Thoracic aorta (tissue), 2 donors: ENCODE results near the gene ANKRD6. TPM values are rescaled to one million over a fixed set of nuclear protein-coding genes. Genes with fewer than 3 reads are reported as not detected.

Source experiments
- ATAC-seq: fragments of 150-250 bp; one replicate; pipeline ENCODE4 v1.8.0; 2017; ENCODE audit warnings: low read depth; ENCODE audit not compliant: insufficient number of reproducible peaks, low FRiP score
- DNase-seq: peaks from one replicate; pipeline ENCODE4 v3.0.0-alpha.2; 2020; ENCODE audit warnings: low spot score
- H3K27ac ChIP-seq, 2 donors: fragments of 200-600 bp; sonication (generic); 1 replicate in 1 of 2; 2 replicates in 1 of 2; pipeline ENCODE4 v1.5.1; 2016; ENCODE audit warnings: mild to moderate bottlenecking in 2 of 2, moderate library complexity in 2 of 2
- H3K27me3 ChIP-seq: fragments of 200-600 bp; sonication (generic); replicated peaks from 2 replicates; pipeline ENCODE4 v1.6.0; 2016; ENCODE audit warnings: mild to moderate bottlenecking; ENCODE audit not compliant: insufficient read depth
- H3K36me3 ChIP-seq: fragments of 200-600 bp; sonication (generic); one replicate; pipeline ENCODE4 v1.5.1; 2016
- H3K4me1 ChIP-seq, 2 donors: fragments of 200-600 bp; sonication (generic); 1 replicate in 1 of 2; 2 replicates in 1 of 2; pipeline versions ENCODE4 v1.5.1 to v1.6.0; 2016; ENCODE audit warnings: low read depth in 2 of 2, mild to moderate bottlenecking in 1 of 2; ENCODE audit not compliant: control insufficient read depth in 1 of 2
- H3K4me3 ChIP-seq: fragments of 200-600 bp; sonication (generic); 2 replicates; pipeline ENCODE4 v1.5.1; 2016; ENCODE audit warnings: mild to moderate bottlenecking
- H3K9me3 ChIP-seq: fragments of 200-600 bp; sonication (generic); 2 replicates; pipeline ENCODE4 v1.5.1; 2016
- total RNA-seq, 2 donors: library from RNA; depleted of rRNA; stranded (reverse); fragments of >200 nt; gene quantifications; one replicate each; pipeline versions ENCODE4 v1.1.0 to v1.2.3, GENCODE V29; 2016
- TF ChIP-seq, protein P1 (sequence below): fragments of 200-600 bp; sonication (generic); IDR thresholded peaks from one replicate; pipeline ENCODE4 v1.5.1; 2019; ENCODE audit warnings: antibody characterized with exemption

ANKRD6 gene
- total RNA-seq, 2 donors from 2014 or later: 35.3 to 91.9 TPM

DNA sequence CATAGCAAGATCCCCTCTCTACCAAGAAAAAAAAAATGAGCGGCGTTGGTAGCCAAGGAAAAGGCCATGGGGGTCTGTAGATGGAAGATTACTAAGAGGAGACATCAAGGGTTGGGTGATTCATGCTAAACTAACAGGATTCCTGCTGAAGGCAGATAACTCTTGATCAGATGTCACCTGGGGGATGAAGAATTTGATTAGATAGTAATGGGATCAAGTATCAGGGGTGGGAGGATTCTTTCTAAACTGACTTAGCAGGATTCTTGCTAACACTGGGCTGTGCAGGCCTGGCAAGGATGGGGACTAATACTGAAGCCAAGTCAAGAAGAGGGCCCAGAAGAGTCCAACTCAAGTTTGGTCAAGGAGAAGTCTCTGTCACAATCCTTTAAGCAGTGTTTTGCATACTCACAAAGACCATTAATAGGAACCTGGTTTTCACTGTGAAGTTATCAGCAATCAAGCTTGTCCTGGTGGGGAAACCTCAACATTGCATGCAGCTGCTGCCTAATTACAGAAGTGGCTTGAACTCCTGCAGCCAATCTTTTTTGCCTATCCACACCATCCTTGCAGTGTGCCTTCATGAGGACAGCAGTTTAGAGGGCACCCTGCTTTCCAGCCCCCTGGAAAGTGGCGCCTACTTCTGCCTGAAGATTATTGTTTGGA, 61.3 kb downstream of the ANKRD6 start:
- no peak for ATAC-seq

DNA sequence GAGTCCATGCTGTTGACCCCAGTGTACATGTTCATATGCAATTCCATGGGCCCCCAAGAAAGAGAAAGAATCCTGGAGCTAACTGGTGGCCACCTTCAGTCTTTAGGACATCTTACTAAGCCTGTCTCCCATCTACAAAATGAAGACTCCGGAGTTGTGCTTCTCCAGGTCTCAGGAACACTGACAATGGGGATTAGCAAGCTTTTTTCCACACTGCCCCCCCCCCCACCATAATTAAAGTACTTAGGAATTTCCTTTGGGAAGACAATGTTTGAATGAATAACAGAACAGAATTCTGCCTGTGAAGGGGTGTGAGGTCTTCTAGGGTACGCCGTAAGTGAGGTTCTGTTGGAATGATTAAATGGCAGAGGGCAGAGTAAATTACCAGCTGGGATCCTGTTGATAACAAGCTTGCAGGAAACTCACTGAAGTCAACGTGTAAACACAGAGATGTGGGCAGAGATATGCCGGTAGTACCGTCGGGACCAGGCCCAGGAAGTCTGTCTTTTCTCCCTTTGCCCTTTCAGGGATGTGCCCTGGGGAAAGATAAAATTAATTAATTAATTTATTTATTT, 63.1 kb downstream of the ANKRD6 start:
- no peaks in the 10 kb centered on the region for H3K27me3 ChIP-seq
- no peak overlapping the region for H3K4me3 ChIP-seq
- H3K9me3 ChIP-seq: no peaks in the 10 kb centered on the region
- TF ChIP-seq, protein P1, sequence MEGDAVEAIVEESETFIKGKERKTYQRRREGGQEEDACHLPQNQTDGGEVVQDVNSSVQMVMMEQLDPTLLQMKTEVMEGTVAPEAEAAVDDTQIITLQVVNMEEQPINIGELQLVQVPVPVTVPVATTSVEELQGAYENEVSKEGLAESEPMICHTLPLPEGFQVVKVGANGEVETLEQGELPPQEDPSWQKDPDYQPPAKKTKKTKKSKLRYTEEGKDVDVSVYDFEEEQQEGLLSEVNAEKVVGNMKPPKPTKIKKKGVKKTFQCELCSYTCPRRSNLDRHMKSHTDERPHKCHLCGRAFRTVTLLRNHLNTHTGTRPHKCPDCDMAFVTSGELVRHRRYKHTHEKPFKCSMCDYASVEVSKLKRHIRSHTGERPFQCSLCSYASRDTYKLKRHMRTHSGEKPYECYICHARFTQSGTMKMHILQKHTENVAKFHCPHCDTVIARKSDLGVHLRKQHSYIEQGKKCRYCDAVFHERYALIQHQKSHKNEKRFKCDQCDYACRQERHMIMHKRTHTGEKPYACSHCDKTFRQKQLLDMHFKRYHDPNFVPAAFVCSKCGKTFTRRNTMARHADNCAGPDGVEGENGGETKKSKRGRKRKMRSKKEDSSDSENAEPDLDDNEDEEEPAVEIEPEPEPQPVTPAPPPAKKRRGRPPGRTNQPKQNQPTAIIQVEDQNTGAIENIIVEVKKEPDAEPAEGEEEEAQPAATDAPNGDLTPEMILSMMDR: no peak
- no peak overlapping the region for H3K27ac ChIP-seq
- DNase-seq (no peak), ATAC-seq (no peak)
- peaks cover 2 to 23% of the 10 kb centered on the region in 2 donors for H3K4me1 ChIP-seq
- H3K36me3 ChIP-seq: no peaks in the 10 kb centered on the region

More for the DNA sequence above, 61.3 kb downstream of the ANKRD6 start:
- no peak for DNase-seq
- Histone ChIP-seq H3K4me3 (no peak overlapping the region), H3K27me3 (no peaks in the 10 kb centered on the region), H3K4me1 (peaks cover 0 to 19% of the 10 kb centered on the region in 2 donors), H3K36me3 (no peaks in the 10 kb centered on the region), H3K9me3 (no peaks in the 10 kb centered on the region), H3K27ac (no peak overlapping the region)
- TF ChIP-seq, protein P1: no peak

DNA sequence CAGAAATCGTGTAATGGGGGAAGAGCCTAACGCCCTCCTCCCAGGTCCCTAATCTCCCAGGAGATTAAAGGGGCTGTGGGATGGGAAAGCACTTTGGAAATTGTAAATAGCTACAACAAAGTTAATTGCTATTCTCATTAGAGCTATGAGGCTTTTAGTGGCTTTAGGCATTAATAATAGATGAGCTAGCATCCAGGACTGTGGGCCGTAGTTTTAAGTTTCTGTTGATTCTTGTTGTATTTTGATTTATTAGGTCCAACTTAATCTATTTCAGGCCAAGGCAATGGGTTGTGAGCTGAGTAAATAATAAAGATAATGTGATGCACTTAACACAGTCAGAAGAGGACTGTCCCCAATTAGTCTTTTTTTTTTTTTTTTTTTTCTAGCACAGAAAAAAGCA, 67.7 kb downstream of the ANKRD6 start:
- H3K4me3 ChIP-seq: no peak overlapping the region
- TF ChIP-seq, protein P1: no peak
- ATAC-seq (no peak), DNase-seq (no peak)
- no peaks in the 10 kb centered on the region for H3K27me3 ChIP-seq
- peaks cover 2 to 26% of the 10 kb centered on the region in 2 donors for H3K4me1 ChIP-seq
- no peaks in the 10 kb centered on the region for H3K36me3 ChIP-seq
- no peak overlapping the region for H3K27ac ChIP-seq
- no peaks in the 10 kb centered on the region for H3K9me3 ChIP-seq

DNA sequence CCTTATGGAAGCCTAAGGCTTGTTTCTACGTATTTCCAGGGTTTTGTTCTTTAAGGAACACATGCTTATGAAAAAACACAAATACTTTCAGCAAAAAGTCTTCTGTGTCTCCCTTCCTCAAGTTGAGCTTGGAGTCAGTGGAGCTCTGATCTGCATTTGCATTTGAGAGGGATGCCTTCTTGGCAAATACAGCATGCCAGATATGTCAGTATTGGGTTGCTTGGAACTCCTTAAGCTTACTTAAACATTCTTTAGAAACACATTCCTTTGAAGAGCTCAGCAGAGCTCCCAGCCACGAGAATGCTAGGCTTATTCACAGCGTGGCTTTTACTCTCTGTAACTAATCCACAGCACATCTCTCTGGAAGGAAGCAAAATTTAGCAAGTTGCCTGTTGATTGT, 68.3 kb downstream of the ANKRD6 start:
- Histone ChIP-seq H3K36me3 (no peaks in the 10 kb centered on the region), H3K4me3 (no peak overlapping the region), H3K4me1 (peaks cover 2 to 26% of the 10 kb centered on the region in 2 donors), H3K9me3 (no peaks in the 10 kb centered on the region), H3K27ac (no peak overlapping the region), H3K27me3 (no peaks in the 10 kb centered on the region)
- ATAC-seq: no peak
- TF ChIP-seq, protein P1: no peak
- no peak for DNase-seq

DNA sequence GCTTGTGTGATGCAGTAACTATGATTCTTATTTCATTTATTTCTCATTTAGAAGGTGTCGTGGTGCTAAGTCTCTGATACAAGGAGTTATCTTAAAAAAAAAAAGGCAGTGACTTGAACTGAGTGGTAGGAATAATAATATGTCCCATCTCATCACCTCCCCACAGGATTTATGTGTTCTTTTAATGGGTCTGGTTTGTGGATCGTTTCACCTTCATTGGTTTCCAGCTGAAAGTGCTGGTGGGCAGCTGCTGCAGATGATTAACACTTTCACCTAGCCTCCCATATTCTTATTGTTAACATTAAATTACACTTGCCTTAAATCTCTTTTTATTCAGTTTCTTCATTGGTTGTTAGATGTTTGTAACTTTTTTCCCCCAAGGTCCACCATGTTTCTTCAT, 68.8 kb downstream of the ANKRD6 start:
- no peaks in the 10 kb centered on the region for H3K9me3 ChIP-seq
- TF ChIP-seq, protein P1: no peak
- ATAC-seq (no peak), DNase-seq (no peak)
- H3K27me3 ChIP-seq: no peaks in the 10 kb centered on the region
- H3K4me1 ChIP-seq: peaks cover 2 to 26% of the 10 kb centered on the region in 2 donors
- no peak overlapping the region for H3K4me3 ChIP-seq
- no peak overlapping the region for H3K27ac ChIP-seq
- no peaks in the 10 kb centered on the region for H3K36me3 ChIP-seq
